Left renal cortex interstitium (tissue), 4 donors: ENCODE data around the gene DLD. TPM values are rescaled to one million over a fixed set of nuclear protein-coding genes. Genes with fewer than 3 reads are reported as not detected.

Source experiments
- DNase-seq, 4 donors: peaks; one replicate each; pipeline ENCODE4 v3.0.0-alpha.2; 2013; ENCODE audit warnings: low read depth in 4 of 4, low spot score in 2 of 4, missing footprints in 1 of 4
- polyA plus RNA-seq, 4 donors: library from polyadenylated mRNA; unstranded; fragments of 120-200 nt; gene quantifications; one replicate each; pipeline ENCODE4 v1.2.1, GENCODE V29; 2013; ENCODE audit not compliant: insufficient read length in 4 of 4

Gene DLD
- polyA plus RNA-seq, 4 donors = 104 to 139 (median 115) TPM

GRCh38 chr7:107966711-107967110 is 75.7 kb downstream of the DLD start:
- DNase-seq = no peak

GRCh38 chr7:107967420-107967819 is 76.4 kb downstream of the DLD start:
- DNase-seq = no peak

GRCh38 chr7:107968449-107968848 is 77.5 kb downstream of the DLD start:
- no peak for DNase-seq

GRCh38 chr7:107969856-107970255 is 78.9 kb downstream of the DLD start:
- DNase-seq = no peak

Other genes with a start within 250 kb of the DLD start
- gene SLC26A4, start 230.4 kb upstream of the DLD start, polyA plus RNA-seq = 1 to 10 TPM; 3.6 to 6.3 (median 4.2) TPM
- gene CBLL1, start 147.0 kb upstream of the DLD start, polyA plus RNA-seq = 10 to 100 TPM; 21.9 to 31.2 (median 29.9) TPM
- gene SLC26A3, start 88.0 kb upstream of the DLD start, polyA plus RNA-seq = under 1 TPM; 0.17 to 0.35 (median 0.25) TPM
- gene LAMB1, start 112.0 kb downstream of the DLD start, polyA plus RNA-seq = 100 to 1,000 TPM; 522 to 887 (median 667) TPM
- 1 to 10 TPM; 3.1 to 4.9 (median 4.2) TPM for gene LAMB4, start 239.2 kb downstream of the DLD start, polyA plus RNA-seq